ENCODE results near the gene RRBP1. TPM values are rescaled to one million over a fixed set of nuclear protein-coding genes. Genes with fewer than 3 reads are reported as not detected.

The RRBP1 gene
- total and polyA plus RNA-seq, 2 donors (not counting 3 experiments of a cell fraction or from before 2014, with no cell fraction given), result 50.3 to 236 TPM

GRCh38 chr20:17615645-17616479 lies 66.2 kb downstream of the RRBP1 start:
- dilution Hi-C loops (cut with MboI; ENCODE audit: extremely low pct_ligation_motif_present, low sequenced_read_pairs) (no loop called here), intact Hi-C loops (cut with micrococcal nuclease) (no loop called here)
- FAIRE-seq, result no peak

More at GRCh38 chr20:17615645-17616479, 66.2 kb downstream of the RRBP1 start:
- Histone ChIP-seq H3K79me2 (ENCODE audit: control insufficient read depth, insufficient read depth, low read length) (no peaks in the 10 kb centered on the region), H3K9me1 (replicated peaks; ENCODE audit: control insufficient read depth, extremely low read depth, insufficient read depth, low read length) (no peaks in the 10 kb centered on the region), H3K4me2 (ENCODE audit: insufficient read depth, low read length) (no peak overlapping the region), H3K4me1 (ENCODE audit: control insufficient read depth, extremely low read depth, insufficient read depth, low read length) (no peaks in the 10 kb centered on the region), H3K9me3 (replicated peaks; ENCODE audit: control insufficient read depth, insufficient read depth, low read length) (no peaks in the 10 kb centered on the region), H3K36me3 (ENCODE audit: control insufficient read depth in 2 of 2, extremely low read depth in 1 of 2, insufficient read depth in 2 of 2, low read length in 2 of 2) (peaks cover 7 to 59% of the 10 kb centered on the region in 2 experiments), H2AFZ (ENCODE audit: low read depth, low read length) (no peak overlapping the region), H3K27ac (ENCODE audit: insufficient read depth, low read depth, low read length) (no peak overlapping the region), H3K4me3 (replicated peaks in 1 of 3; ENCODE audit: insufficient read depth in 1 of 3, low read depth in 1 of 3, low read length in 3 of 3) (no peak overlapping the region), H3K27me3 (ENCODE audit: control insufficient read depth in 2 of 2, insufficient read depth in 2 of 2, low read length in 2 of 2) (no peaks in the 10 kb centered on the region), H3K9ac (replicated peaks; ENCODE audit: extremely low read depth, insufficient read depth, low read length) (no peak overlapping the region), H4K20me1 (replicated peaks; ENCODE audit: control insufficient read depth, extremely low read depth, insufficient read depth, low read length) (no peaks in the 10 kb centered on the region)
- TF ChIP-seq JUN (IDR thresholded peaks at IDR 0.05; ENCODE audit: borderline replicate concordance, insufficient read depth, insufficient read length, low read depth) (no peak), POLR2A (IDR thresholded peaks at IDR 0.05; ENCODE audit: low read depth, low read length) (no peak), FOS (IDR thresholded peaks at IDR 0.05; ENCODE audit: borderline replicate concordance, insufficient read depth, low read length) (no peak), CTCF (IDR thresholded peaks at IDR 0.05; ENCODE audit: extremely low read depth in 1 of 2, insufficient read depth in 1 of 2, low read depth in 1 of 2, low read length in 2 of 2) (no peak), EZH2 (IDR thresholded peaks at IDR 0.05; ENCODE audit: borderline replicate concordance, low read depth, low read length, severe bottlenecking) (no peak), GATA2 (IDR thresholded peaks at IDR 0.05; ENCODE audit: insufficient read depth, insufficient read length, low read depth, low read length) (no peak), MYC (IDR thresholded peaks at IDR 0.05; ENCODE audit: low read depth, low read length) (no peak), MAX (IDR thresholded peaks at IDR 0.05; ENCODE audit: insufficient read depth, insufficient read length) (no peak), POLR2AphosphoS5 (IDR thresholded peaks at IDR 0.05; ENCODE audit: insufficient read depth, low read depth, low read length) (no peak)
- DNase-seq (ENCODE audit: low read depth, low spot score), result no peak
- CTCF ChIA-PET, result interaction anchor here (1.1 to 7.7 kb wide), 6 partner anchors 46 to 282 kb away, joined by 3 to 89 read pairs (median 3); partner anchors contain the start of genes DSTN and RRBP1
- BruUV-seq (replicated peaks), result no TSS peak
- POLR2A ChIA-PET, result no interaction called here
